RPMI7951 (cell line): Measurements from ENCODE around the gene ARSG. TPM values are rescaled to one million over a fixed set of nuclear protein-coding genes. Genes with fewer than 3 reads are reported as not detected.
A peak's percentile ranks its signal among the peaks of the same experiment; 100 is the strongest.

ENCODE experiments used
- DNase-seq: peaks from one replicate; pipeline ENCODE4 v3.0.0-alpha.2; 2012; ENCODE audit warnings: low read depth
- total RNA-seq: library from RNA; depleted of rRNA; stranded (reverse); fragments of >200 nt; shearing (Covaris generic); gene quantifications from 2 replicates; pipeline ENCODE4 v1.2.3, GENCODE V29; 2014

The ARSG gene
- total RNA-seq, 1 experiment from 2014 or later = 2.3 TPM

DNA sequence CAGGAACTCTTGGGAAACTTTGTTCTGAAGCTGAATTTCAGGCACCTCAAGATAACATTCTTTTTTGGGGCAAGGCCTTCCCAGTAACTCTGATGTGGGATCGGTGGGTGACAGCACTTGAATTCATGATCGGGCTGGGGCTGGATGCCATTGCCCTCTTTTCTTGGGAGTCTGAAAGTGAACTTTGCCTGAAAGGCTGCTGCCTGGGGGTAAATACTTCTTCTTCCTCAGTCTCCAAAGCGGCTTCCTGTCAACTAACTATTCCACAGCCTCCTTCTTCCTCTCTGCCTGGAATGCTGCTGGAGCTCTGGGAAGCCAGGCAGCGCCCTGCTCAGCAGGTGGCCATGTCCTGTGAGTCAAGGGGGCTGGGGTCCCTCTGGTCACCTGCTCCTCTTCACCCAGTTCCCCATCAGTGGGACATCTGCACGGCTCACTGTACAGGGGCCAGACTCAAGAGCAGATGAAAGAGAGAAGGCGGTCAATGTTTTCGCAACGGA lies 86.5 kb downstream of the ARSG start:
- no peak for DNase-seq

GRCh38 chr17:68378268-68379176 lies 87.2 kb downstream of the ARSG start:
- DNase-seq = peak; percentile 96

- DNase-seq = no peak
Measured at GRCh38 chr17:68379177-68379510, 87.8 kb downstream of the ARSG start.

- DNase-seq = no peak
Measured at GRCh38 chr17:68379692-68380677, 88.7 kb downstream of the ARSG start.

DNA sequence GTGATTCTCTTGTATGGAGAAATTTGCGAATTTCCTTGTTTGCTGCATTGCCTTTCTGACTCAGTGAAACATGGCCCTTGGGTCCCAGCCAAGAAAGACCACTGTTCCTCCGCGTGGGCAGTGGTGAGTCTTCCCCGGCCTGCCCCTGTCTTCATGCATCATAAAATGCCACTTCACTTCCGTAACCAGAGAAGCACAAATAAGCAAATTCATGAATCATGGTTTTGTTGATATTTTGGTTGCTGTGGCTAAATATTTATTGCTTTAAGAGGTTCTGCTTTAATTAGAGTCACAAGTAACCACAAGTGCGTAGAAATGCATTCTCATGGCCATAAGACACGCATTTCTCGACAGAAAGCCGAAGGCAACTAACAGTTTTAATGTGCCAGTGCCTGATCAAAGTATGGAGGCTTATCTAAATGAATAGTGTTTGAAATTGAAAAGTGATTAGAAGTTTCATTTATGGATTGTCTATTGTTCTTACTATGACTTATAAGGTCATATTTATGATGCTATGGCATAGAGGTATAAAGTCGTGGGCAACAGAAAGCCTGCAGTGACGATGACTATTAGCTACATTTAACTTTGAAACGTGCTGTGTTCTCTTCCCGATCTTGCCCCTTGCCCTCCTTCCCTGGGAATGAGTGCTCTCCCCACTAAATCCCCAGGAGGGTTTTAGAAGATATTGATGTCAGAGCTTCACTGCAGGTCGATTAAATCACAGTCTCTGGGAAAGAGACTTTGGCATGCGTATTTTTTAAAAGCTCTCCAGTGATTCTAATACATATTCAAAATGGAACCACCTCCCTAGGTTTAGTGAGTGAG lies 90.0 kb downstream of the ARSG start:
- peak; percentile 97 for DNase-seq

DNA sequence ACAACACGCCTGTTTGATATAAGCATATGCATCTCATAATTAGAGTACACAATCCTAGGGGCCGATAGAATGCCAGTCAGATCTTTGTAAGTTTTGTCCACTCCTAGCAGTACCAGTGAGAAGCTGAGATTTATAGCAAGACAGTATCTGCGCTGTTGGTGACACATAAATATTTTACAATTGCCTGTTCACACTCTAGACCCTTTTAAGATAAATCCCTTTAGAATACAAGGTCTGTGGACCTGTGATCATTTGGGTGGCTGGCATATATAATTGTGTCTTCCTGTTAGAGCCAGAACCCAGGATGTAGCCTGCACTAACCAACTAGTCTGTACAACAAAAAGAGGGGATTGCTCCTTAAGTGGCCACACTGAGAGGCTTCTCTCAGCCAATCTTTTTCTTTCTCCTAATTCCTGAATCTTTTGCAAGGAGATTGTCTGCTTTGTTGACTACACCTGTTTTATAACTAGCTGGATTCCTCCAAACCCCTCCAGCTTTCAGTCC lies 91.3 kb downstream of the ARSG start:
- DNase-seq = peak; percentile 18

DNA sequence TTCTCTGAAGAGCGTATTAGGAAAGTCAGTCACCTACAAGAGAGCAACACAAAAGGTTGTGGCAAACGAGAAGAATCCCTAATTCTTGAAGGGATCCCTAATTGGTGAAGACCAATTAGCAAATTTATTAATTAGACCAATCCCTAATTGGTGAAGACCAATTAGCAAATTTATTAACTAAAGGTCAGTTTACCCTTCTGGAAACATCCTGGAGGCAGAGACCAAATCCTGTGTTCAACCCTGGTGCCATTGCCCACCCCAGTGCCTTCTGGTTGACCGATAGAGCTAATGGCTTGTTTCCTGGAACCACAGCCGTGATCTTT lies 91.8 kb downstream of the ARSG start:
- no peak for DNase-seq

DNA sequence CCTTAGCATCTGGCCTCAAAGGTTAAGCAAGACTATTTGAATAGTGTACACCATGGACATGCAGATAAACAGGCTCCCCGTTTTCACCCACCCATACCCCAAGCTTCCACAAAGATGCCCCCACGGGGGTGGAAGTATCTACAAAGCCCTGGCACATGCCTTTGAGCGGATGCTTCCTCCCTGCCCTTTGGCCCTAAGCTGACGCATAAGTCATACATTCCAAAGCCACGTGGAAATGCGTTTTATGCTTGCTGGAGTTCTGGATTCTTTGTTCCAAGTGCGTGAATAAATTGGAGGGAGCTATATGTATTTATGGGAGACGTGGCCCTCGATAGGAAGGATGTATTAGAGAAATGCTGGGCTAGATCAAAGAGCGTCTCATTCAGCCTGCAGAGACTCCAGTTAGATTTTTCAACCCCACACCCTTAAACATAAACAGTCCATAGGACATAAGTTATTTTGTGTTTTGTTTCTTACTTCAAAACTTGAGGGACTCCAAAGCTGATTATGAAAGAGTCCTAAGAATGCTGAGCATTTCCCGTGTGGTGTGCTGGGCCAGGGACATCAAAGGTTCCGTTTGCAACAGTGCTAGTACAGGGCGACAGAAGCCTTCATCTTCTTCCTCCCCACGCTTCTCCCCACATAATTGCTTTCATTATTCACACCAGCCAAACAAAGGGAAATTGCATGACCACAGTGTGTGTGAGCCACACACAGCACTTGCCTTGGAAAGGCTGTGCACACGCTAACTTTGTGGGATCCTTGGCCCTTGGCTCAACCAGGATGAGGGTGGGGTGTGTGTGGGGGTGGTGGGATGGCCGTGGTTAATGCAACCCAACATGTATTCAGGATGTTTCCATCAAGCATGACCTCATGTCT lies 92.4 kb downstream of the ARSG start:
- DNase-seq = peak; percentile 94

DNA sequence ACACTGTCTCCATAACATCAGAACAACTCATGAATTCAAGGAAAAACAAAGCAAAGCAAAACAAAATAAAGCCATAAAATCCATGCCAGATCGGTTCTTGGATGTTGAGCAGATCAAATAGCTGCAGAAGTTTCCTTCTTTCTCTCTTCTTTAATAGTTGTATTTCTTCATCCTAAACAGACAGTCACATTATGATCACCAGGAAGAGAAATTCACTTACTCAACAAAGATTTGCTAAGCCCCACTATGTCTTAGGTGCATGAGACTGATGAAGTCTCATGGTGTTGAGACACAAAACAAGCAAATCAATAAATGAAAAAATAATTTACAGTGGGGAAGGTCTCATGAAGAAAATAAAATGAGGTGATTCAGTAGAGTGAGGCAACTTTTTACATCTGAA lies 93.2 kb downstream of the ARSG start:
- no peak for DNase-seq

DNA sequence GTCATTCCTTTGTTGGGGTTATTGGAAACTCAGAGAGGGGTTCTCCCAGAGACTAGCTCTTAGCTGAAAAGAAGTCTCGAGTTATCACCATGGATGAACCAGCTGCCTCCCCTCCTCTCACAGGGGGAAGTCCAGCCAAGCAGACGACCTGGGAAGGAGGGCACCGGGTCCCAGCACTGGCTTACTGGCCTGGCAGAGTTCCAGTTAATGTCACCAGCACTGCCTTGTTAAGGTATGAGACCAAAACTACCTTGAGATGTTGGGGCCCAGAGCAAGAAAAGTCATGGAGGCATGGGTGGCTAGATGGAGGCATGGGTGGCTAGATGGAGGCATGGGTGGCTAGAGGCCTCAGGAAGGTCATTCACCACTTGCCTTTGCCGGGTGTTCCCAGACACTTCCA lies 93.6 kb downstream of the ARSG start:
- DNase-seq = no peak

DNA sequence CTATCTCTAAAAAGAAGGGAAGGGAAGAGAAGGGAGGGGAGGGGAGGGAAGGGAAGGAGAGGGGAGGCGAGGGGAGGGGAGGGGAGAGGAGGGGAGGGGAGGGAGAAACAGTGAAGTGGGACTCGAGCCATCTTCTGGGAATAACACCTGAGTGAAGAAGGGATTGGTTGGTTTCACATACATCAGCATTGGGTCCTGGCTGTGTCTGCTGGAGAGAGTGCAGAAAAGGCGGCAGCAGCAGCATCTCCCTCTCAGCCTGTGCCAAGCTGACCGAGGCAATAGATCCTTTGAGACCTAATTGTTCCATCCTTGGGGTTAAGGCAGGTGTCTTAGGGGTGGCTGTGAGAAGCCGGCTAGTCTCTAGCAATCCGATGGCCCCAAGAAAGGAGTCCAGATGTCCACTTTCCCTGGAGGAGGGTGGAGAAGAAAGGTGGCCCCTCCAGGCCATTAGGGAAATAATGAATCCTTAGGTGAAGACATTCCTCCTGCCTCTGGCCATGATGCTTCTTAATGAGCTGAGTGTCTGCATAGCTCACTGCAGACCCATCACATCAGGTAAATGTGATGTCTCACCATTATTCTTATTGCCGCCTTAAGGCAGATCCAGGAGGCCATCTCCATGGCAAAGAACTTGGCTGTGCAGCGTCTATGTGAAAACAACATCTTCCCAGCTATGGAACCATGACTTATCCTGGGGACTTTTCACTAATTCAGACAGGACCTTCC lies 94.4 kb downstream of the ARSG start:
- no peak for DNase-seq

- DNase-seq = no peak
Measured at GRCh38 chr17:68387435-68388218, 96.3 kb downstream of the ARSG start.

DNA sequence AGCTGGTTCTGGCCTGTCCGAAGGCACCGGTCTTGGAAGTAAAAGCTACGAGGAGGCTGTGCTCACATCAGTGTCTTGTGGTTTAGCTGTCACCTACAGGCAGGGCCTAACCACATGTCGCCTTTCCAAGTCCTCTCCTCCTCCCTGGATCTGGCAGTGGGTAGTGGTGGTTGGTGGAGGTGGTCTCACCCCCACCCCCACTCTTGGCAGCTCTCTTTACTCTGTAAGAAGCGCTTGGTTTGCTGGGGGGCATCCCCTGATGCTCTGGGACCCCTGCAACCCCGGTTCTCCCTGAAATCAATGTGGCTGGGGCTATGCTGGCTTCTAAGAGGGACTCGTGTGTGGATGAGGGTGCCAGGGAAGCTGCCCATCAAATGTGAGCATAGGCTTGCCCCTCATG lies 97.7 kb downstream of the ARSG start:
- peak; percentile 26 for DNase-seq

- no peak for DNase-seq
Measured at GRCh38 chr17:68390888-68391545, 99.7 kb downstream of the ARSG start.

DNA sequence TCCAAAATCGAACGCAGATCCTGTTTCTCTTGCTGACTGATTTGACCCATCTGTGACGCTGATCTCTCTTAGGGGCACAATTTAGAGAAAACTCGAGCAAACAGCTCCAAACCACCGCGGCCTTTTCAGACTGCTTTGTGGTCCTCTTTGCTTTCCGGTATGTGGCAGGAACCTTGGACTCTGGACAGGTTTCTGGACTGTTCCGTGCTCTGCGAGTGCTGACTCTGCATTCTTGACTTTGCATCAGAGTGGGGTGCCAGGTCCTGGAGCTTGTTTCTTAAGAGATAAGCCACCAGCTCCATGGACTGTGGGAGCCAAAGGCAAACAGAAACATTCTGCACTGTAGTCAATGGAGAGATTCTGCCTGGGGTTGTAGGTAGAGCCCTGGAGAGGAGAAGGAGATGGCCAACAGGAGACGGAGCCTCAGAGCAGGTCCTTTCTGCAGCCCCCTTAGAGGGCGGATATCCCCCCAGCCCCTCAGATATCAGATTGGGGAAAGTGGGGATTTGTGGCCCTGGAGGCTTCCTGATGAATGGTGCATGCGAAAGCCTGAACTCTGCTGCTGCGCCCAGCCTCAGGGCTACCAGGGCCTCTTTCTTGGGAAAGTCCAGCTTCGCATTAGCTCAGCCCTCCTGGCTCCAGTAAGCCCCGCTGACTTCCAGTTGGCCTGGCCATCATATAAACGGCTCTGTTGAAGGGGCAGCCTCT lies 100.4 kb downstream of the ARSG start:
- DNase-seq = no peak

DNA sequence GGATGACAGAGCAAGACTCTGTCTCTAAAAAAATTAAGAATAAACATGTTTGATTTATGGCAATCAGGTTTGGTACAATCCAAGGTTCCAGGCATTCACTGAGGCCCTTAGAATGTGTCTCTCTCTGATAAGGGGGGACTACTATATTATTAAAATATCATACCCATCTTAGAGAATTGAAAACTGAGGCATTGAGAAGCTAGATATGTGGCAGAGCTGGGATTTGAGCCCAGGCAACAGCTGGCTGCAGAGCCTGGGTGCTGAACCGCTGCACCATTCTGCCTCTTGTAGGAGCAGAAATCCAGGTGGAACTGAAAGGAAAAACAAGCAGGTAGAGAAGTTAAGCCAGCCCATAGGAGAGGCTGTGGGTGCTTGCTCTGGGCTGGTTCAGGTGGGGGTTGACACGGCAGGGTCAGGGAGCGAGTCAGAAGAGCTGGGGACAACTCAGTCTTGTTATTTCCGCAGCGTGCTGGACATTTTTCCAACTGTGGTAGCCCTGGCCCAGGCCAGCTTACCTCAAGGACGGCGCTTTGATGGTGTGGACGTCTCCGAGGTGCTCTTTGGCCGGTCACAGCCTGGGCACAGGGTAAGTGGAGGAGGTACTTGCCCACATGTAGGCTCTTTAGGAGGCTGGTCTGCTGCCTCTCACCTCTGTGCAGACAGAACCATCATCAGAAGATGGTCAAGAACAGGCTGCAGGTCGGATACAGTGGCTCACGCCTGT lies 103.5 kb downstream of the ARSG start:
- no peak for DNase-seq
